Suprapubic skin (tissue), 4 donors: ENCODE data around the gene CST6. TPM values are rescaled to one million over a fixed set of nuclear protein-coding genes. Genes with fewer than 3 reads are reported as not detected.

Experiments
- DNase-seq, 2 donors: peaks; one replicate each; pipeline ENCODE4 v3.0.0-alpha.2; 2019; ENCODE audit warnings: low spot score in 2 of 2
- H3K27ac ChIP-seq: fragments of 200-600 bp; sonication (generic); one replicate; pipeline ENCODE4 v1.5.1; 2019
- H3K27me3 ChIP-seq: fragments of 200-600 bp; sonication (generic); one replicate; pipeline ENCODE4 v1.5.1; 2019
- H3K36me3 ChIP-seq: fragments of 200-600 bp; sonication (generic); one replicate; pipeline ENCODE4 v1.5.1; 2019
- H3K4me1 ChIP-seq: fragments of 200-600 bp; sonication (generic); one replicate; pipeline ENCODE4 v1.5.1; 2019
- H3K4me3 ChIP-seq: fragments of 200-600 bp; sonication (generic); one replicate; pipeline ENCODE4 v1.5.1; 2019; ENCODE audit warnings: mild to moderate bottlenecking
- H3K9me3 ChIP-seq: fragments of 200-600 bp; sonication (generic); one replicate; pipeline ENCODE4 v1.5.1; 2019
- EP300 ChIP-seq: sonication (generic); formaldehyde crosslinking; IDR thresholded peaks from one replicate; pipeline ENCODE4 v1.6.1; 2017; ENCODE audit warnings: antibody characterized with exemption
- POLR2A ChIP-seq, 2 donors: fragments of 450-650 bp; IDR thresholded peaks; one replicate each; pipeline ENCODE4 v1.6.1; 2017; ENCODE audit warnings: antibody characterized with exemption in 2 of 2, mild to moderate bottlenecking in 2 of 2, moderate library complexity in 2 of 2
- POLR2AphosphoS5 ChIP-seq, 3 donors: sonication (generic); formaldehyde crosslinking; IDR thresholded peaks; one replicate each; pipeline ENCODE4 v1.6.1; 2017; ENCODE audit warnings: antibody characterized with exemption in 3 of 3
- WGBS: methylation state at CpG from one replicate; pipeline ENCODE4 v1.1.5; 2018; 5-methylcytosine and 5-hydroxymethylcytosine counted together
- total RNA-seq, 4 donors: library from RNA; depleted of rRNA; stranded (reverse); fragments of >200 nt; gene quantifications; one replicate each; pipeline ENCODE4 v1.1.0, GENCODE V29; 2016
- TF ChIP-seq, protein P1 (sequence below), 2 donors: fragments of 200-600 bp in 1 of 2; fragments of 450-650 bp in 1 of 2; sonication (generic) in 1 of 2; IDR thresholded peaks; one replicate each; pipeline ENCODE4 v1.5.1; 2016 to 2019; ENCODE audit warnings: antibody characterized with exemption in 2 of 2, mild to moderate bottlenecking in 1 of 2, moderate library complexity in 1 of 2

Gene CST6
- total RNA-seq, 4 donors from 2014 or later, result 48.8 to 2,556 (median 968) TPM

DNA sequence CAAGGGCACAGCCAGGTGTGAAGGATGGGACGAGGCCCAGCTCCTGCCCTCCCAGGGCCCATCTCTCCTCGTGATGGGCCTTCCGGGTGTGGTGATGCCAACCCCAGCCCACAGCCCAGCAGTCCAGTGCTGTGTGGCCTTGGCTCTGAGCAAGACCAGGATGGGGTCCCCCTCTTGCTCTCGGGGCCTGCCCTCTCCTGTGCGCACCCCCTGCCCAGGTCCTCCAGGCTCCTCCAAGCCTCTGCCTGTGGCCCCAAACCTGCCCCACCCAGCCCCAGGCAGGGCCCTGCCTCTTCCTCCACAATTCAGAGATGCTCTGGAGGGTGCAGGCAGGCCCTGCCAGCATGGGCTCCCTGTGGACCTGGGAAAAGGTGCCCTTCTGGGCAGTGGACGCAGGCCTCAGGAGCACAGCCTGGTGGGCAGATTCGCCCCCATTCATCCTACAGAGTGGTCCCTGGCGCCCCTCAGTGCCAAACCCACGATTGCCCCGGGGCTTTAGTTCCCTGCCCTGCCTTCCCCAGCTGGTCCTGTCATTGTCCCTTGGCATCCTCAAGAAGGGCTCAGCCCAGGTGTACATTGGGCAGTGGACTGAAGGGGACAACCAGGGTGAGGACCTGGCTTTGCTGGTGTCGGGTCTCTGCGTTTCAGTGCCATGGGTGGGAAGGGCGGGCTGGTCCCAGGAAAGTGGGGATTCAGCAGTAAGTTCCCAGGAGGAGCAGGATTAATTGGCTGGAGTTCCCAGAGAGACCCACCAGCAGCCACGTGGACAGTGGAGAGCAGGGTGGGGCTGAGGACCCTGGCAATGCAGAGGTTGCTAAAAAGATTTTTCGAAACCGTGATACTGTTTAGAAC lies 29.6 kb upstream of the CST6 start:
- DNase-seq, result no peak
- WGBS, result 60% methylated on average over 15 of the region's 16 CpGs
- peaks cover 24% of the 10 kb centered on the region for H3K36me3 ChIP-seq
- H3K27ac ChIP-seq, result no peak overlapping the region
- no peaks in the 10 kb centered on the region for H3K9me3 ChIP-seq
- TF ChIP-seq POLR2AphosphoS5 (IDR thresholded peaks at IDR 0.05), result no peak
- TF ChIP-seq POLR2A (IDR thresholded peaks at IDR 0.05), result no peak
- TF ChIP-seq EP300, result no peak
- TF ChIP-seq, protein P1, sequence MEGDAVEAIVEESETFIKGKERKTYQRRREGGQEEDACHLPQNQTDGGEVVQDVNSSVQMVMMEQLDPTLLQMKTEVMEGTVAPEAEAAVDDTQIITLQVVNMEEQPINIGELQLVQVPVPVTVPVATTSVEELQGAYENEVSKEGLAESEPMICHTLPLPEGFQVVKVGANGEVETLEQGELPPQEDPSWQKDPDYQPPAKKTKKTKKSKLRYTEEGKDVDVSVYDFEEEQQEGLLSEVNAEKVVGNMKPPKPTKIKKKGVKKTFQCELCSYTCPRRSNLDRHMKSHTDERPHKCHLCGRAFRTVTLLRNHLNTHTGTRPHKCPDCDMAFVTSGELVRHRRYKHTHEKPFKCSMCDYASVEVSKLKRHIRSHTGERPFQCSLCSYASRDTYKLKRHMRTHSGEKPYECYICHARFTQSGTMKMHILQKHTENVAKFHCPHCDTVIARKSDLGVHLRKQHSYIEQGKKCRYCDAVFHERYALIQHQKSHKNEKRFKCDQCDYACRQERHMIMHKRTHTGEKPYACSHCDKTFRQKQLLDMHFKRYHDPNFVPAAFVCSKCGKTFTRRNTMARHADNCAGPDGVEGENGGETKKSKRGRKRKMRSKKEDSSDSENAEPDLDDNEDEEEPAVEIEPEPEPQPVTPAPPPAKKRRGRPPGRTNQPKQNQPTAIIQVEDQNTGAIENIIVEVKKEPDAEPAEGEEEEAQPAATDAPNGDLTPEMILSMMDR (IDR thresholded peaks at IDR 0.05), result no peak
- no peak overlapping the region for H3K4me3 ChIP-seq
- no peaks in the 10 kb centered on the region for H3K4me1 ChIP-seq
- H3K27me3 ChIP-seq, result no peaks in the 10 kb centered on the region

DNA sequence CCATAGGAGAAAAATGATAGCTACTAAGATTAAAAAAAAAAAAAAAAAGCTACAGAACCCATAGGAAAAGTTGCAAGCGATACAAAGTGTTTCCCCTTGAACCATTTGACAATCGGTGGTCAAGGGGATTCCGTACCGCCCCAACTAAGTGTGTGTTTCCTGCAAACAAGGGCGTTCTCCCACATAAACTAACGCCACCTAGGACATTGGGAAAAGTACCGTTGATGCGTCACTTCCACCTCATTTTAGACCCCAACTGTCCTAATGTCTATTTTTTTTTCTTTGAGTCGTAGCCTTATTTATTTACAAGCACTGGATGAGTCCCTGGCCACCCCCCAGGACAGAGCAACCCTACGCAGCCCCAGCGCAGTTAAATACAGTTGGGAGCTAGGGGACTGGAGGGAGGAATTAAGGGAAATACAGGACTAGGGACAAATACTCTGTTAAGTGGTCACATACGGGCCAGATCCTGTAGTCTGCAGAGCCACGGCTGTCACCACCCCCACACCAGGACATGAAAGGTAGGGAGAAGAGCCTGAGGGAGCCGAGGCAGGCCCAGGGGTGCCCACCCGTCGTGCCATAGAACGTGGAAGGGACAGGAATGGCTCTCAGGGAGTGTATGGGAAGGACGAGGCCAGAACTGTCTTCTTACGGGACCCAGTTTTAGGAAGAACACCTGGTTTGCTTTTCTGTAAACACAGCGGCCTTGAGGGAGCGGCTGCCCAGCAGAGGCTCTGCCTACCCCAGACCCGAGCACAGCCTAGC lies 28.8 kb upstream of the CST6 start:
- no peaks in the 10 kb centered on the region for H3K9me3 ChIP-seq
- DNase-seq, result no peak
- no peaks in the 10 kb centered on the region for H3K27me3 ChIP-seq
- no peak overlapping the region for H3K27ac ChIP-seq
- TF ChIP-seq POLR2A (IDR thresholded peaks at IDR 0.05), result no peak
- no peak for TF ChIP-seq POLR2AphosphoS5 (IDR thresholded peaks at IDR 0.05)
- TF ChIP-seq, protein P1 (IDR thresholded peaks at IDR 0.05), result no peak
- no peak for TF ChIP-seq EP300
- 85% methylated on average over 20 of the region's 22 CpGs for WGBS
- peaks cover 15% of the 10 kb centered on the region for H3K36me3 ChIP-seq
- no peak overlapping the region for H3K4me3 ChIP-seq
- no peaks in the 10 kb centered on the region for H3K4me1 ChIP-seq

DNA sequence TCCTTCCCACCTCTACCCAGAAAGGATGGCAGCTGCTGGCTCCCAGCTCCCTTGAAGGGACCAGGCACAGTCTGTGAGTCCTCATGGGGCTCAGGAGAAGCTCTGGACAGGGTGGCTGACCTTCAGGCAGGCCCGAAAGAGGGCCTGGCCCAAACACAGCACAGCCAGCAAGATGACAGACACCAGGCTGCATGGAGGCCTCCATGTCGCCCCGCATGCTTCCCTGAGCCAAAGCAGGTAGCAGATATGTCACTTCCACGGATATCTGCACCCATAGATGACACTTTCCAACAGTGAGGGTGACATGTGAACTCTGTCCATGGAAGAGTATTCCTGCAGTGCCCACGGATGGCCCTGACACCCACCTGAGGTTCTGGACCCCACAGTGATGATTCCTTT lies 28.2 kb upstream of the CST6 start:
- Histone ChIP-seq H3K36me3 (peaks cover 10% of the 10 kb centered on the region), H3K4me3 (no peak overlapping the region), H3K27me3 (no peaks in the 10 kb centered on the region), H3K4me1 (no peaks in the 10 kb centered on the region), H3K9me3 (no peaks in the 10 kb centered on the region), H3K27ac (no peak overlapping the region)
- WGBS, result 80% methylated on average over 2 of the region's 5 CpGs
- TF ChIP-seq POLR2AphosphoS5 (IDR thresholded peaks at IDR 0.05) (no peak), POLR2A (IDR thresholded peaks at IDR 0.05) (no peak), EP300 (no peak)
- TF ChIP-seq, protein P1 (IDR thresholded peaks at IDR 0.05), result no peak
- no peak for DNase-seq

DNA sequence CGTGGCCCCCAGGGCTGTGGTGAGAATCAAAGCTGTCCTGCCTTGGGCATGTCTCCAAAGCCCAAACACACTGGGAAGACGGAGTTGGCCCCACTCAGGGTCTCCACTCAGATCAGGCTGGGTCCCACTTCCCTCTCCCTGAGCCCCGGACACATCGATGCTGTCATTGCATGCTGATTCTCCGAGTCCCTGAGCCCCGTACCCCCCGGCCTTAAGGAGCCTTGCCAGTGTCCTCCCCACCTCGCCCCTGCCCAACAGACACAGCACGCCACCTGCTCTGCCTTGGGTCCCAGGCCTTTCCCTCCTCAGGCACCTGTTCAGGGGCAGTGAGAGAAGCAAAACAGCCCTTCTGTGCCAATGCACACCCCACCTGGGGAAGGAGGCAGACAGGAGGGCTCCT lies 24.5 kb upstream of the CST6 start:
- Histone ChIP-seq H3K27me3 (no peaks in the 10 kb centered on the region), H3K9me3 (no peaks in the 10 kb centered on the region), H3K4me3 (no peak overlapping the region), H3K36me3 (peaks cover 10% of the 10 kb centered on the region), H3K27ac (no peak overlapping the region), H3K4me1 (no peaks in the 10 kb centered on the region)
- DNase-seq, result no peak
- 79% methylated on average over 9 of the region's 9 CpGs for WGBS
- TF ChIP-seq EP300, result no peak
- TF ChIP-seq POLR2A (IDR thresholded peaks at IDR 0.05), result no peak
- TF ChIP-seq, protein P1 (IDR thresholded peaks at IDR 0.05), result no peak
- TF ChIP-seq POLR2AphosphoS5 (IDR thresholded peaks at IDR 0.05), result no peak
